GM23338 (cell line): ENCODE data around the gene LIMCH1. TPM values are rescaled to one million over a fixed set of nuclear protein-coding genes. Genes with fewer than 3 reads are reported as not detected.

Source experiments
- ATAC-seq: fragments of 200-7000 bp; cut with Tn5 transposase; 3 replicates; pipeline ENCODE4 v1.9.1; 2020
- DNase-seq: peaks from one replicate; pipeline ENCODE4 v3.0.0-alpha.2; 2015; ENCODE audit warnings: low spot score
- H2AFZ ChIP-seq: fragments of 200-600 bp; sonication (generic); 2 replicates; pipeline ENCODE4 v1.8.0; 2016; ENCODE audit warnings: antibody characterized with exemption, mild to moderate bottlenecking, moderate library complexity
- H3F3A ChIP-seq: fragments of 200-600 bp; sonication (generic); replicated peaks from 2 replicates; pipeline ENCODE4 v1.8.0; 2017; ENCODE audit warnings: antibody characterized with exemption, mixed run types, low read depth
- H3K27ac ChIP-seq: fragments of 200-600 bp; sonication (generic); 2 replicates; pipeline ENCODE4 v1.6.1; 2016; ENCODE audit warnings: low read depth
- H3K27me3 ChIP-seq: fragments of 200-600 bp; sonication (generic); 2 replicates; pipeline ENCODE4 v1.8.0; 2016; ENCODE audit warnings: mild to moderate bottlenecking, mixed run types, moderate library complexity; ENCODE audit not compliant: insufficient read depth
- H3K36me3 ChIP-seq: fragments of 200-600 bp; sonication (generic); 2 replicates; pipeline ENCODE4 v1.8.0; 2016; ENCODE audit warnings: mild to moderate bottlenecking; ENCODE audit not compliant: insufficient read depth
- H3K4me1 ChIP-seq: fragments of 200-600 bp; sonication (generic); 2 replicates; pipeline ENCODE4 v1.8.0; 2016; ENCODE audit warnings: mild to moderate bottlenecking, moderate library complexity; ENCODE audit not compliant: insufficient read depth
- H3K4me2 ChIP-seq: fragments of 200-600 bp; sonication (generic); 2 replicates; pipeline ENCODE4 v1.7.1; 2017; ENCODE audit warnings: mixed run types
- H3K4me3 ChIP-seq: fragments of 200-600 bp; sonication (generic); 2 replicates; pipeline ENCODE4 v1.6.1; 2016; ENCODE audit warnings: mixed run types
- H3K79me2 ChIP-seq: fragments of 200-600 bp; sonication (generic); replicated peaks from 2 replicates; pipeline ENCODE4 v1.8.0; 2017; ENCODE audit warnings: mild to moderate bottlenecking; ENCODE audit not compliant: insufficient read depth
- H3K9me2 ChIP-seq: fragments of 200-600 bp; sonication (generic); 2 replicates; pipeline ENCODE4 v1.8.0; 2017; ENCODE audit not compliant: insufficient read depth
- H4K20me1 ChIP-seq: fragments of 200-600 bp; sonication (generic); replicated peaks from 2 replicates; pipeline ENCODE4 v1.8.0; 2017; ENCODE audit warnings: mild to moderate bottlenecking; ENCODE audit not compliant: insufficient read depth
- H3K27ac Mint-ChIP-seq: 2 replicates; pipeline ENCODE4 v1.8.0; 2020; ENCODE audit warnings: inconsistent platforms, mild to moderate bottlenecking, moderate library complexity, mixed read lengths
- H3K27me3 Mint-ChIP-seq: 3 replicates; pipeline ENCODE4 v1.8.0; 2022; ENCODE audit warnings: low read depth, mild to moderate bottlenecking, moderate library complexity, mixed read lengths, inconsistent platforms; ENCODE audit not compliant: insufficient read depth, poor library complexity
- H3K36me3 Mint-ChIP-seq: 3 replicates; pipeline ENCODE4 v1.8.0; 2021; ENCODE audit warnings: low read depth, mild to moderate bottlenecking, inconsistent platforms, moderate library complexity, mixed read lengths
- H3K4me1 Mint-ChIP-seq: 3 replicates; pipeline ENCODE4 v1.8.0; 2020; ENCODE audit warnings: mild to moderate bottlenecking, inconsistent platforms, mixed read lengths
- H3K4me3 Mint-ChIP-seq: 3 replicates; pipeline ENCODE4 v1.8.0; 2021; ENCODE audit warnings: moderate library complexity, mild to moderate bottlenecking, inconsistent platforms, mixed read lengths
- H3K9me3 Mint-ChIP-seq: 3 replicates; pipeline ENCODE4 v1.8.0; 2020; ENCODE audit warnings: moderate library complexity, mild to moderate bottlenecking, inconsistent platforms, mixed read lengths
- CTCF ChIP-seq, 2 experiments: fragments of 200-600 bp in 1 of 2; sonication (generic) in 1 of 2; conservative IDR thresholded peaks; 2 replicates each; pipeline versions ENCODE4 v1.5.1 to v1.6.1; 2016 to 2017; ENCODE audit warnings: antibody characterized with exemption in 2 of 2, low read depth in 2 of 2, mild to moderate bottlenecking in 2 of 2, moderate library complexity in 1 of 2
- REST ChIP-seq: IDR thresholded peaks from one replicate; pipeline ENCODE4 v1.6.1; 2018; ENCODE audit warnings: antibody characterized with exemption; ENCODE audit not compliant: unreplicated experiment
- STAT1 ChIP-seq: IDR thresholded peaks from one replicate; pipeline ENCODE4 v1.6.1; 2016; ENCODE audit warnings: antibody characterized with exemption; ENCODE audit not compliant: unreplicated experiment
- ZNF114 ChIP-seq: fragments of 250-450 bp; sonication (Bioruptor Pico); IDR thresholded peaks from 2 replicates; pipeline ENCODE4 v1.5.0; 2020; ENCODE audit warnings: mild to moderate bottlenecking, moderate library complexity
- ZNF462 ChIP-seq: fragments of 250-450 bp; sonication (Bioruptor Pico); IDR thresholded peaks from 2 replicates; pipeline ENCODE4 v1.5.0; 2020; ENCODE audit warnings: mild to moderate bottlenecking, moderate library complexity
- polyA plus RNA-seq: library from polyadenylated mRNA; unstranded; fragments of >200 nt; fragmentation: Nextera tagmentation; extraction: Ambion mirVana; gene quantifications from 2 replicates; pipeline ENCODE4 v1.2.1, GENCODE V29; 2016
- total RNA-seq: library from RNA; depleted of rRNA; stranded (reverse); fragments of >200 nt; shearing (Covaris generic); gene quantifications from 2 replicates; pipeline ENCODE4 v1.2.3, GENCODE V29; 2014

The LIMCH1 gene
- total and polyA plus RNA-seq, 2 experiments from 2014 or later = 1.5 TPM

- peak; percentile 60 for DNase-seq
- ATAC-seq = peak; percentile 74
- H3K4me3 ChIP-seq = no peak overlapping the region
- H3K27me3 Mint-ChIP-seq = peaks cover 7% of the 10 kb centered on the region
- H3K36me3 ChIP-seq = no peaks in the 10 kb centered on the region
- no peaks in the 10 kb centered on the region for H4K20me1 ChIP-seq
- H3K4me3 Mint-ChIP-seq = no peak overlapping the region
- H3K27me3 ChIP-seq = no peaks in the 10 kb centered on the region
- no peak overlapping the region for H3K27ac ChIP-seq
- no peaks in the 10 kb centered on the region for H3K9me3 Mint-ChIP-seq
- no peaks in the 10 kb centered on the region for H3K36me3 Mint-ChIP-seq
- no peaks in the 10 kb centered on the region for H3K79me2 ChIP-seq
- H3K9me2 ChIP-seq = no peaks in the 10 kb centered on the region
- no peaks in the 10 kb centered on the region for H3F3A ChIP-seq
- no peak overlapping the region for H3K4me2 ChIP-seq
- H3K4me1 Mint-ChIP-seq = peaks cover 5% of the 10 kb centered on the region; the same call in 2 of the 3 replicates
- no peaks in the 10 kb centered on the region for H3K4me1 ChIP-seq
- TF ChIP-seq STAT1 = no peak
- TF ChIP-seq CTCF (conservative IDR thresholded peaks at IDR 0.05; ENCODE audit: low read depth in 2 of 2) = peak; percentile 88 to 99
- H2AFZ ChIP-seq = no peak overlapping the region
- no peak overlapping the region for H3K27ac Mint-ChIP-seq
Observed at GRCh38 chr4:41661442-41662076, 123.6 kb downstream of the LIMCH1 start.

- no peaks in the 10 kb centered on the region for H3K9me3 Mint-ChIP-seq
- H3K79me2 ChIP-seq = no peaks in the 10 kb centered on the region
- no peaks in the 10 kb centered on the region for H3K36me3 Mint-ChIP-seq
- H3K27ac ChIP-seq = no peak overlapping the region
- no peak overlapping the region for H3K27ac Mint-ChIP-seq
- no peaks in the 10 kb centered on the region for H3K4me1 Mint-ChIP-seq
- H3K36me3 ChIP-seq = no peaks in the 10 kb centered on the region
- no peaks in the 10 kb centered on the region for H3K9me2 ChIP-seq
- no peaks in the 10 kb centered on the region for H4K20me1 ChIP-seq
- H3K4me1 ChIP-seq = no peaks in the 10 kb centered on the region
- H3K4me3 ChIP-seq = no peak overlapping the region
- DNase-seq = no peak
- H3K27me3 Mint-ChIP-seq = peaks cover 4% of the 10 kb centered on the region
- no peaks in the 10 kb centered on the region for H3K27me3 ChIP-seq
- H3K4me2 ChIP-seq = no peak overlapping the region
- H3F3A ChIP-seq = no peaks in the 10 kb centered on the region
- no peak overlapping the region for H2AFZ ChIP-seq
- ATAC-seq = no peak
- no peak overlapping the region for H3K4me3 Mint-ChIP-seq
- no peak for TF ChIP-seq ZNF462 (CRISPR knock-in tag)
- no peak for TF ChIP-seq CTCF (conservative IDR thresholded peaks at IDR 0.05; ENCODE audit: low read depth in 2 of 2)
- no peak for TF ChIP-seq REST
- TF ChIP-seq ZNF114 (CRISPR knock-in tag) = no peak
- no peak for TF ChIP-seq STAT1
Observed at GRCh38 chr4:41665636-41666207, 127.8 kb downstream of the LIMCH1 start.
